Loucy (cell line): Measurements from ENCODE around the gene CTSK.

Experiments used
- H2AFZ ChIP-seq: fragments of 200-600 bp; sonication (generic); 2 replicates; pipeline ENCODE4 v1.6.0; 2016; ENCODE audit warnings: antibody characterized with exemption, mild to moderate bottlenecking, low read length, moderate library complexity
- H3F3A ChIP-seq: fragments of 200-600 bp; 2 replicates; pipeline ENCODE4 v1.6.0; 2016; ENCODE audit warnings: antibody characterized with exemption, low read depth, mild to moderate bottlenecking
- H3K27me3 ChIP-seq: fragments of 200-600 bp; sonication (generic); 2 replicates; pipeline ENCODE4 v1.6.1; 2014; ENCODE audit warnings: low read length, mild to moderate bottlenecking; ENCODE audit not compliant: insufficient read depth, poor library complexity, severe bottlenecking
- H3K36me3 ChIP-seq: fragments of 200-600 bp; sonication (generic); 2 replicates; pipeline ENCODE4 v1.6.1; 2016; ENCODE audit warnings: low read length; ENCODE audit not compliant: insufficient read depth
- H3K4me1 ChIP-seq: fragments of 200-600 bp; sonication (generic); 2 replicates; pipeline ENCODE4 v1.5.1; 2014; ENCODE audit warnings: low read length, mild to moderate bottlenecking; ENCODE audit not compliant: insufficient read depth, poor library complexity, severe bottlenecking
- H3K4me2 ChIP-seq: fragments of 200-600 bp; sonication (generic); 2 replicates; pipeline ENCODE4 v1.6.0; 2014; ENCODE audit warnings: antibody characterized with exemption, low read length, low read depth, mild to moderate bottlenecking; ENCODE audit not compliant: poor library complexity, severe bottlenecking
- H3K4me3 ChIP-seq: fragments of 200-600 bp; sonication (generic); 2 replicates; pipeline ENCODE4 v1.5.1; 2014; ENCODE audit warnings: low read length, mild to moderate bottlenecking, mixed read lengths; ENCODE audit not compliant: poor library complexity, severe bottlenecking
- H3K79me2 ChIP-seq: fragments of 200-600 bp; sonication (generic); 2 replicates; pipeline ENCODE4 v1.6.1; 2014; ENCODE audit warnings: low read length; ENCODE audit not compliant: insufficient read depth
- H3K9ac ChIP-seq: fragments of 200-600 bp; sonication (generic); 2 replicates; pipeline ENCODE4 v1.6.0; 2014; ENCODE audit warnings: mild to moderate bottlenecking, low read depth, low read length, moderate library complexity; ENCODE audit not compliant: poor library complexity, severe bottlenecking
- H3K9me2 ChIP-seq: fragments of 200-600 bp; sonication (generic); replicated peaks from 2 replicates; pipeline ENCODE4 v1.6.1; 2016; ENCODE audit warnings: low read depth, low read length, mixed read lengths
- H3K9me3 ChIP-seq: fragments of 200-600 bp; sonication (generic); 2 replicates; pipeline ENCODE4 v1.6.1; 2014; ENCODE audit warnings: mild to moderate bottlenecking, antibody characterized with exemption, low read length, low read depth; ENCODE audit not compliant: insufficient read depth
- H4K20me1 ChIP-seq: fragments of 200-600 bp; sonication (generic); 2 replicates; pipeline ENCODE4 v1.6.0; 2014; ENCODE audit warnings: antibody characterized with exemption, low read length, mild to moderate bottlenecking; ENCODE audit not compliant: insufficient read depth, poor library complexity, severe bottlenecking
- CTCF ChIP-seq: fragments of 200-600 bp; sonication (generic); conservative IDR thresholded peaks from 2 replicates; pipeline ENCODE4 v1.5.1; 2014; ENCODE audit warnings: mild to moderate bottlenecking, antibody characterized with exemption, low read length
- EZH2phosphoT487 ChIP-seq: fragments of 200-600 bp; IDR thresholded peaks from 2 replicates; pipeline ENCODE4 v1.6.1; 2018; ENCODE audit warnings: antibody characterized with exemption, mild to moderate bottlenecking, moderate library complexity, borderline replicate concordance

The CTSK gene

DNA sequence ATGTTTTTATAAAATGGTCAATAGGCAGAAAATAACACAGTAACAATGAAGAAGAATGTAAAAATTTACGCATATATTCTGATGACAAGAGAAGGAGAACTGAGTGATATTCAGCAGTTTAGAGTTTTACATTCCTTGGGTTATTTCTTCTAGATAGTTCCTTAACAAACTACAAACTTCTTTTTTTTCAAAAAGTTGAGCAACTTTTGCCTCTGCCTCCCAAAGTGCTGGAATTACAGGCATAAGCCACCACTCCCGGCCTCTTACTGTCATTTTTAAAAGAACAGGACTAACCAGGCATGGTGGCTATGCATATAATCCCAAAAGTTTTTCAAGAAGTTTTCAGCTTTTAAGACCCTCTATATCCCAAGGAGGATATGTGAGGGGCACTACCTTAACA lies 35.4 kb upstream of the CTSK start:
- Histone ChIP-seq H2AFZ (no peak overlapping the region), H4K20me1 (no peaks in the 10 kb centered on the region), H3K4me2 (no peak overlapping the region), H3K4me3 (no peak overlapping the region), H3K9me2 (no peaks in the 10 kb centered on the region), H3K9me3 (no peaks in the 10 kb centered on the region), H3K36me3 (peaks cover 13% of the 10 kb centered on the region), H3K79me2 (no peaks in the 10 kb centered on the region), H3K27me3 (no peaks in the 10 kb centered on the region), H3K4me1 (no peaks in the 10 kb centered on the region), H3F3A (no peaks in the 10 kb centered on the region), H3K9ac (no peak overlapping the region)
- TF ChIP-seq EZH2phosphoT487 (no peak), CTCF (no peak)

DNA sequence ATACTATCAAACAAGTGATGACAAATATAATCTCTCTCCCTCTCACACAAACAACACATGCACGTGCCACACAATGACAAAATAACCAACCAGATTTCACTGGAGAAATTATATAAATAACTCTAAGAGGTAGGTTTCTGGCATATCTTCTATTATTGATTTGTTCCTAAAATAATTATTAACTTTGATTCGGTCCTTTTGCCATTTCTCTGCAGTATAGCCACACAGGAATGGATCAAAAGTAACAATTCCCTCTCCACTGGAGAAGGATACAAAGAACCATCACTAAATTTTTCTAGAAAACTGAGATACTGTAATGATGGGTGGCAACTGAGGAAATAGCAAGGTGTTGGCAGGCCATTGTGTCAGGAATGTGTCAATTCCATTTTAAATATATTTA lies 34.9 kb upstream of the CTSK start:
- H3K4me1 ChIP-seq, result no peaks in the 10 kb centered on the region
- no peaks in the 10 kb centered on the region for H3F3A ChIP-seq
- no peak overlapping the region for H3K9ac ChIP-seq
- no peaks in the 10 kb centered on the region for H3K9me3 ChIP-seq
- H2AFZ ChIP-seq, result no peak overlapping the region
- H3K27me3 ChIP-seq, result no peaks in the 10 kb centered on the region
- peaks cover 16% of the 10 kb centered on the region for H3K36me3 ChIP-seq
- no peaks in the 10 kb centered on the region for H3K9me2 ChIP-seq
- H4K20me1 ChIP-seq, result no peaks in the 10 kb centered on the region
- H3K4me2 ChIP-seq, result no peak overlapping the region
- H3K79me2 ChIP-seq, result no peaks in the 10 kb centered on the region
- no peak overlapping the region for H3K4me3 ChIP-seq
- TF ChIP-seq EZH2phosphoT487 (no peak), CTCF (no peak)

DNA sequence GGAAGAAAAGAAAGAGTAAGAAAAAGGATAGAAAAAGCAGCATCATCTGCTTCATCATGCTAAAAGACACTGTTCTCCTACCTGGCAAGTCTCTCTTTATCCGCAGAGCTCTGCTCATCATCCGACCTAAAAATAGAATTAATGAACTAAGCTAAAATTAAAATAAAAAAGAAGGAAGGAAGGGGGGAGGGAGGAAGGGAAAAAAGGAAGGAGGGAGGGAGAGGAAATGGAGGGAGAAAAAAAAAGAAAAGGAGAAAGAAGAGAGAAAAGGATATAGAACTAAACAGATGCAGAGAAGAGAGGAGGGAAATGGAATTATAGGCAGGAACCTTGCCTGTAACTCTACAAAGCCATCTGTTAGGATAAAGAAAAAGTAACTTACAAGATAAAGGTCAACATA lies 34.3 kb upstream of the CTSK start:
- H3F3A ChIP-seq, result no peaks in the 10 kb centered on the region
- no peaks in the 10 kb centered on the region for H3K27me3 ChIP-seq
- H4K20me1 ChIP-seq, result no peaks in the 10 kb centered on the region
- no peak overlapping the region for H3K4me3 ChIP-seq
- H3K79me2 ChIP-seq, result no peaks in the 10 kb centered on the region
- H3K9ac ChIP-seq, result no peak overlapping the region
- H3K9me2 ChIP-seq, result no peaks in the 10 kb centered on the region
- H3K4me1 ChIP-seq, result no peaks in the 10 kb centered on the region
- no peak for TF ChIP-seq EZH2phosphoT487
- no peak for TF ChIP-seq CTCF
- no peak overlapping the region for H2AFZ ChIP-seq
- no peaks in the 10 kb centered on the region for H3K9me3 ChIP-seq
- H3K4me2 ChIP-seq, result no peak overlapping the region
- peaks cover 16% of the 10 kb centered on the region for H3K36me3 ChIP-seq
